Right lung (tissue), 5 donors: ENCODE data around the gene GGCT. TPM values are rescaled to one million over a fixed set of nuclear protein-coding genes. Genes with fewer than 3 reads are reported as not detected.
"Not testable (repeated sequence)": the region's sequence is repeated elsewhere in the genome, so short reads cannot be mapped to it uniquely, and the experiment has no call there.

ENCODE experiments used
- DNase-seq, 2 donors: peaks; one replicate each; pipeline ENCODE4 v3.0.0-alpha.2; 2013
- polyA plus RNA-seq, 5 donors: library from polyadenylated mRNA; unstranded; fragments of 120-200 nt; gene quantifications; one replicate each; pipeline versions ENCODE4 v1.2.1 to v1.2.3, GENCODE V29; 2013; ENCODE audit warnings: inconsistent platforms in 1 of 5, low replicate concordance in 1 of 5; ENCODE audit not compliant: insufficient read length in 5 of 5, insufficient read depth in 1 of 5

Gene GGCT
- polyA plus RNA-seq, 5 donors = 60.0 to 81.5 (median 64.9) TPM

DNA sequence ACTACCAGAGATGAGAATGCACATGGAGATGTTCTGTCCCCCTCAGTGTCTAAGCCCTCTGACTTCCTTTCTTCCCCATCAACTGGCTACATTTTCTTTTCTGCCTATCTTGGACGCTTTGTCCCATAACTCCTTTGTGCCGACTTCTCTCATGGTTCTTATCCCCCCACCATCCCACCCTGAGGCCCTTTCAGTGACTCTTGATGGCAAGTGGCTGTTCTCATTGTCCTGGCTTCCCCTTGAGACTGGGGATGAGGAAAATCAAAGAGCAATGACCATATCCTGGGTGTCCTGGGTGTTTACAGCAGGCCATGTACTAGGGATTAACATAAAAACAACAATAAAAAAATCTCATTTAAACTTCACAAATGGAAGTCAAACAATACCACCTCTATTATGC is 18.8 kb upstream of the GGCT start:
- DNase-seq = no peak

DNA sequence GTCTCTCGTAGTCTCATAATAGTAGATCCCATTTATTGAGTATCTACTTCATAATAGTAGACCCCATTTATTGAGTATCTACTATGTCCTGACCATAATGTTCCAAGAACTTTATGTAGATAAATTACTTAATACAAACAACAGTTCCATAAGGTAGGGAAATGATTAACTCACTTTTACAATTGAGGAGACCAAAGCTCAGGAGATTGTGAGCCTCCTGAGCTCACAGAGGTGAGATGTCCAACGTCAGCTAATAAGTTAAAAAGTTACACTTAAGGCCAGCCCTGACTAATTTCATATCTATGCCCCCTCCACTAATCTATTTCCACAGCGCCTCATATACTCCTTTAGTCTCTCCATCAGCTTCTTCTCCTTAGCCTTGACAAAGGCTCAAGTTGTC is 17.5 kb upstream of the GGCT start:
- no peak for DNase-seq

DNA sequence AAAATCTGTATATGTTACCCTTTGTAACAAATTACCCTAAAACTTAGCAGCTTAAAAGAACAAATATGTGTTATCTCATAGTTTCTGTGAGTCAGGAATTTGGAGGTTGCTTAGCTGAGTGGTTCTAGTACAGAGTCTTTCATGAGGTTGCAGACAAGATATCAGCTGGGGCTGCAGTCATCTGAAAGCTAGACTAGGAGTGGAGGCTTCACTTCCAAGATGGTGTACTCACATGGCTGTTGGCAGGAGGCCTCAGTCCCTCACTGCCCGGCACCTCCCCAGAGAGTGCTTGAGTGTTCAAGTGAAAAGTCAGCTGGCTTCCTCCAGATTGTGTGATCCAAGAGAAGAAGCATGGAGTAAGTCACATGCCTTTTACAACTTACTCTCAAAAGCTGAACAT is 16.9 kb upstream of the GGCT start:
- DNase-seq = no peak

DNA sequence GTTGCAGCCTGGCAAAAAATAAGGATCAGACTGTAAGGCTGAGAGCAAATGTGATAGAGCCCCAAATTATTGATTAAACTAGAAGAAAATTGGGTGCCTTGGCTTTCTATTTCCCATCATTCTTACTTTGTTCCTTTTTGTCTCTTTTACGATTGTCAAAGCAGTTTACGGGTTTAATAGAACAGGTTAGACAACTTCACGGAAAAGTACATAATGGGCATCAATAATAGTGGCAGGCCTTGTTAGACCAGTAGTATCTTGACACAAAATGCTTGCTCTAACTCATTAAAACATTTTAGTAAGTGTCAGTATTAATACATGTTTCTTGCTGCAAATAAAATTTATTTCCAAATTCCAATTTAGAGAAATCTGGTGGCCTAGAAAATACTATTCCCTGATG is 14.5 kb upstream of the GGCT start:
- DNase-seq = no peak

DNA sequence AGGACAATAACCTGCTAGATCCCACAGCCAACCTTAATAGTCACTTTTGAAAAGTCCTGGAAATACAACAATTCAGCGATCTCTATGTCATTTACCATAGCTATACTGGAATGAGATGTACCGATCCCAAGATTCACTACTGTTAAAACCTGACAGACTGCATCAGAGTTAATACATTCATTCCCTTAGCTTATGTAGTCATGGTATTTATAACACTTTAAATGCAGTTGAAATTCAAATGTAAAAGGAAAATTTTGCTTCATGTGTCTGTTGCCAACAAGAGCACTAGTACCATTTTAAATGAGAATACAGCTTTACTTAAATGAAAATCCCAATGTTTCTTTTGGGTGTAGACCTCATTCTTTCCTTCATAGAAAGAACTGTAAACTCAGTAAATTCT is 11.1 kb upstream of the GGCT start:
- no peak for DNase-seq

DNA sequence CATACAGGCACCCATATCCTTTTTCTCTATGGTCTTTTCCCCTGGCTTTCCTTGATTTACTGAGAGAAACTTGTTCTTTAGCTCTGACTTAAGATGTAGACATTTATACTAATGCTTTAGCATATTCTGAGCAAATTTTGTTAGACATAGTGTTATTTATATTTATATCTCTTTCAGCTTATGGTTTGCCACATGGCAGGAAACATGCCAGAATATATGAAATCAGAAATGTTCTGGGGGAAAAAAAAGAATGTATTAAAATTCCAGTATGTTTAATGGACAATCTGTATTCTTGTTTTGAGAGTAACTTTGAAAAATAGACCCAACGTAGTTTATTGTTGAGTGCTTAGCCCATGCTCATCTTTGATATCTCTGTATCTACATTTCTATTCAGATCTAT is 10.1 kb upstream of the GGCT start:
- DNase-seq = no peak

DNA sequence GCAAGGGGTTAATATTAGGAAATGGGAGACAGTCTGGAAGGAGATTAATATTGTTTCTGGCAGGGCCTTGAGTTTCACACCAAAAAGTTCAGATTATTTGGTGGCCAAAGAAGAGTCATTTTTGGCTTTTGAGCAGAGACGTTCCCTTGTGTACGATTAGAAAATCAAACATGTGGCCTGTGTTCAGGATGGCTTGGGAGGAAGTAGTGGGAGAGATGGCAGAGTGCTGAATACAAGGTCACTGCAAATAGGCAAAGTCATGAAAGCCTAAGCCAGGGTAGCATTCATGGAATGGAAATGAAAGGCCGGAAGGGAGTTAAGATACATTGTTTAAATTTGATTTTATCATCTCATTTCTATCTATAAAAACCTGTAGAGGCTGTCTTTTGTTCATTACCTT is 9.5 kb upstream of the GGCT start:
- no peak for DNase-seq

DNA sequence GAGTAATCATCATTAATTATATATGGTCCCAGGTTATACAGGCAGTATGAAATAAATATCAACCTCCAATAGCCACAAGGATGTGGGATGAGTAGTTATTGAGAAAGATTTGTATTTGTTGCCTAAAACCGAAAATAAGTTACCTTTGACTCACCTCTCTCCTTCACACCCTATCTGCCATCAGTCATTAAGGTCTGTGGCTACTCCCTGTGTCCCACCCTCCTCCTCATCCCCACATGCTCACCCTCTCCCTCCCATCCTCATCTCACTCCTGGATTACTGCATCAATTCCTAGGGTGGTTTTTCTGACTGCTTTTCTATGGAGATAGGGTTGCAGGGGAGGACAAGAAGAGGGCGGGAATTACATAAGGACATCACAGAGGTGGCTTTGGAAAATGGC is 9.1 kb upstream of the GGCT start:
- DNase-seq = no peak

DNA sequence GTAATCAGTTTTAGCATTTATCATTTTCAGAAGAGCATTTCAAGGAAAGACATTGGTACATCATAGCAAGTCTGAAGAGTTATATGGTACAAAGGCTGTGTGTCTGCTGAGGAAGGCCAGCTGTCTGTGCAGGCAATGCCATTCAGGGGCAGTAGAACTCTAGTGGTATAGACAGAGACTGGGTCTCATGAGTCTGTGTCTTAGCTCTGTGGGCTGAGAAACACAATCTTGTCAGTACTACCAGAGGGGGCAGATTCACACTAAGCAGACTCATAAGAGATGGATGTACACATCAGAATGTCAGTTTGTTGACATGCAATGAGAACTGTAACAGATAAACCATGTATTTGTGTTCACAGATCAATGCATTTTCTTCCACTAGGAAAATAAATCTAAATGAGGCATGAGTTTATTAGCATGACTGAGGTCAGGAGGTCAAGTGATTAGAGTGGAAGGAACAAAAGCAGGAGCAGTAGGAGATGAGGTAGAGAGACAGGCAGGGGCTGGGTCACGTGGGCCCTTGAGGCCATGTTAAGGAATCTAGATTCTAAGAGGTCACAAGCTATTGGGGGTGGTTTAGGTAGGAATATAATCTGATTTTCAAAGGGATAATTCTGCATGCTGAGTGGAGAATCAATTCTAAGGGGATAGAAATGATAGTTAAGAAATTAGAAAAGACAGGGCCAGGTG is 7.5 kb upstream of the GGCT start:
- no peak for DNase-seq

DNA sequence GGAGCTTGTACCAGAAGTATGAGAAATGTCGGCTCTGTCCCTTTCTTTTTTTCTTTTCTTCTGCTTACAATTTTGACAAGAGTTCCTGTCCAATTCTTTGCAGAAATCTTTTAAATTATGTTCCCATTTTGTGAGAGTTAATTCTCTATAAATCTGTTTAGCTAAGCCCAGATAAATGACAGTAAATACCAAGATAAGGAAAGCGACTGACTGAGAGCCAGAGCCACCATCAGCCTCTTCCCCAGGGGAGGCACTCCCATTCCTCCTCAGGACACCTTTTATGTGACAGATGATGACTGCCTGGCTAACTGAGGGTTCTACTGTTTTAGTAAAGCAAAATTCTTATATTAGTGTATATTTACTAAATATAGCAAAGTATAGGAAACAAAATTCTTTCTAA is 6.9 kb upstream of the GGCT start:
- DNase-seq = no peak

DNA sequence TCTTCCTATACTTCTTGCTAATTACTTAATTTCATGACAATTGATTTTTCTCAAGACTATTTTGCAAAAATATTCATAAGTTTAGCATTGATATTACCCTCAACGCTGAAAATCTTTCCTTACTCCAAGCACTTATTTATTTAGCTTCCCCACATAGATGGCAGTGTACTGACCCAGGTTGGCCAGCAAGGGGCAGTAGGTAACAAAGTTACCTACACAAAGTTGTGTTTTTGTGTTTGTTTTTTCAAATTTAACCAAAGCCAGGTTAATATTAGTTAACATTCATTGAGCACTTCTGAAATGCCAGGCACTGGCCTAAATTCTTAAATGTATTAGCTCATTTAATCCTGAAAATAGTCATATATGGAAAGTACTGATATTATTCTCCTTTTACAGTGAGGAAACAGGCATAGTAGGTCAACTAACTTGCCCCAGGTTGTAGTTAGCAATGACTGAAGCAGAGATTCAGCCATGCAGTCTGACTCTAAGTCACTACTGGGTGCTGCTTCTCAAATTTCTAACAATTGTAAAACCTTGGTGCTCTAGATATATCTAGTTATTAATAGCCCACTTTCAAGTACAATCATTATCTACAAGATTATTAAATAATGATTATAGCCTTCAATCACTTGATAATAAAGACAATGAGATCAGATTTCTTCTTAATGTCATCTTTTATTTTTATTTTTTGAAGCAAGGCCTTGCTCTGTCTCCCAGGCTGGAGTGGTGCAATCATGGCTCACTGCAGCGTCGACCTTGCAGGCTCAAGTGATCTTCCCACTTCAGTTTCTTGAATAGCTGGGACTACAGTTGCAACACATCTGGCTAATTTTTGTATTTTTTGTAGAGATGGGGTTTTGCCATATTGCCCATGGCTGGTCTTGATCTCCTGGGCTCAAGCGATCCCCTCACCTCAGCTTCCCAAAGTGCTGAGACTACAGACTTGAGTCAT is 5.8 kb upstream of the GGCT start:
- no peak for DNase-seq

DNA sequence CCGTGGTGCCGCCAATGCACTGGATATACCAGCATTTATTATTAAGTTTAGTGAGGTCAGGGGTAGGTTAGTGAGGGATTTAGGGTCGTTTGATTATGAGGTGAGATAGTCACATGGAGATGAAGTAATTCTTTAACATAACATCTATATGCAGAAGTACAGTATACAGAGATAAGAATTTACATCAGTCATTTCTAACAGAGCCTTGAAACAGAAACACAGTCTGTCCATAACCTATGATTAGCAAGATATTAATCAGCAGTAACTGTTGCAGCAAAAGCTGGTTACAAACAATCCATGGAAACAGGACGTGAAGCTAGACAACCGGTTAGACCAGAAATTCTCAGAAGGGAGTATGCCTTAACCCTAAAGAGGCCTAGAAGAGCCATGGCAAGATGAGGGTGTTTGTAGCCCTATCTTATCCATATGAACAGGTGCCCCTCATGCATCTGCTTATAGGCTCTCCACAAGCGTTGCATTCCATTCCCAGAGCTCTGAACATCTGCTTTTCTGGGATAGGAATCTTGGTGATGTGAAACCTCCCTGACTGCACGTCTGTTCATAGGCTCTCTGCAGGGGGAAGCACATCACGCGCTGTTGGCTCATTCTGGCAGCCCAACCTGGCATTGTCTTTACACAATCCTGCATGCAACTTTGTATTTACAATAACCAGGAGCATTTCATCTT is 4.7 kb upstream of the GGCT start:
- DNase-seq = not testable (repeated sequence)

DNA sequence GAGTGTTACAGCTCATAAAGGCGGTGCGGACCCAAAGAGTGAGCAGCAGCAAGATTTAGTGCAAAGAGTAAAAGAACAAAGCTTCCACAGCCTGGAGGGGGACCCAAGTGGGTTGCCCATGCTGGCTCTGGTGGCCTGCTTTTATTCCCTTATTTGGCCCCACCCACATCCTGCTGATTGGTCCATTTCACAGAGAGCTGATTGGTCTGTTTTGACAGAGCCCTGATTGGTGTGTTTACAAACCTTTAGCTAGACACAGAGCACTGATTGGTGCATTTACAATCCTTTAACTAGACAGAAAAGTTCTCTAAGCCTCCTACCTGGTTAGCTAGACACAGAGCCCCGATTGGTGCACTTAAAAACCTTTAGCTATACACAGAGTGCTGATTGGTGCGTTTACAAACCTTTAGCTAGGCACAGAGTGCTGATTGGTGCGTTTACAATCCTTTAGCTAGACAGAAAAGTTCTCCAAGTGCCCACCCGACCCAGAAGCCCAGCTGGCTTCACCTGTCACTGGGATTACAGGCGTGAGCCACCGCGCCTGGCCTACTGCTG is 2.8 kb upstream of the GGCT start:
- not testable (repeated sequence) for DNase-seq

DNA sequence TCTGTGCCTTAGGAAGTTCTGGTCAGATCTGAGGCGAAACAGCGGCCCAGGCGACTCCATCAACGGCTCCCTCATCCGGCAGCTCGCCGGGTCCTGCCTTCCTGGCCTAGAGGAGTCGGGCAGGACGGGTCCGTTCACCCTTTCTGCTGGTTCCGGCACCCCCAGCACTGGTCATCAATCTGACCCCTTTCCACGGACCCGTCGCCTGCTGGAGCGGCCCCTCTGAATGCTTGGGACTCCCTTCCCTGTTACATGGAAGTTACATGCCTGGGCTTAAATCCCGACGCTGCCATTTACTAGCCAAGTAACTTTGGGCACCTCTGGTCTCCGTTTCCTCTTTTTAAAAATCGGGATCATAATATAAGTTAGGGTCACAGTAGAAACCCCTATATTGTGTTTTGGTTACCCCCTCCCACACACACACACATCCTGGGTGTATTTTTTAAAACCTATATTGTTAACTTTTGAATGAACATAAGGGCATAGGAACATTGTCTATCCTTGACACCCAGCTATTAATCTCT is 607 bp upstream of the GGCT start:
- no peak for DNase-seq

DNA sequence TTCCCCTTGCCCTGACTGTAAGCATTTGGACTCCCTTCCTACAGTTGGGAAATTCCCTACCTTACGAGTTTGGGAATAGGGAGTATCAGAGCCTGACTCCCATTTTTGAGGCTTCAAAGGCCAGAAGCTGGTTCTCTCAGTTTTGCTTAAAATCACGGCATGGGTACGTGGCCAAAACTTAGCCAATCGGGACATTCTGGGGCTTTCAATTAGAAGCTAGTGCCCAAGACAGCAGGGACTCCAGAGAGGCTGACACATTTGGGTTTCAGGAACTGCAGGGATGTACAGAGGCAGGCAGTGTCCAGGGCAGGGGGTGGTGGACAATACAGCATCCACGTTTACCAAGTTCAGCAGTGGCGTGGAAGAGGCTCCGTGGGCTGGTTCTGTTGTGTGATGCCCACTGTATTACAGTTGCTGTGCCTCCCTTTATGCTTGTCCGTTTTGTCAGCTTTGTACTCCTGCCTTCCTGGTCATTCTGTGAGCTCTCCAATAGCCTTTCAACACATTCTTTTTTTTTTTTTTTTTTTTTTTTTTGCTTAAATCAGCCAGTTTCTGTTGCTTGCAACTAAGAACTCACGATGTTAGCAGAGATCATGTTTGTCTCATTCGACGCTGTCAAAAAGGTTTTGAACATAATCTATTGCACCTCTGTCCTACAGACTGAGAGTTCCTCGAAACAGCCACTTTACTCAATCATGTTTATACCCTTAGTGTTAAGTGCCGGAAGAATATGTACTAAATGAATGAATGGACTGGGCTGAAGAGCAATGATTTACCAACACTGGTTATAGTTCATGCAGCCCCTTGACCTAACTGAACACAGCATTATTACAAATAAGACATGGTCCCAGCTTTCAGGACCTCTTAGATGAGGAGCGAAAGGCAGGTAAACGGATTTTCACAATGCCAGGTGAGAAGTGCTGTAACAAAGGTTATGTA is 1.1 kb downstream of the GGCT start:
- no peak for DNase-seq

DNA sequence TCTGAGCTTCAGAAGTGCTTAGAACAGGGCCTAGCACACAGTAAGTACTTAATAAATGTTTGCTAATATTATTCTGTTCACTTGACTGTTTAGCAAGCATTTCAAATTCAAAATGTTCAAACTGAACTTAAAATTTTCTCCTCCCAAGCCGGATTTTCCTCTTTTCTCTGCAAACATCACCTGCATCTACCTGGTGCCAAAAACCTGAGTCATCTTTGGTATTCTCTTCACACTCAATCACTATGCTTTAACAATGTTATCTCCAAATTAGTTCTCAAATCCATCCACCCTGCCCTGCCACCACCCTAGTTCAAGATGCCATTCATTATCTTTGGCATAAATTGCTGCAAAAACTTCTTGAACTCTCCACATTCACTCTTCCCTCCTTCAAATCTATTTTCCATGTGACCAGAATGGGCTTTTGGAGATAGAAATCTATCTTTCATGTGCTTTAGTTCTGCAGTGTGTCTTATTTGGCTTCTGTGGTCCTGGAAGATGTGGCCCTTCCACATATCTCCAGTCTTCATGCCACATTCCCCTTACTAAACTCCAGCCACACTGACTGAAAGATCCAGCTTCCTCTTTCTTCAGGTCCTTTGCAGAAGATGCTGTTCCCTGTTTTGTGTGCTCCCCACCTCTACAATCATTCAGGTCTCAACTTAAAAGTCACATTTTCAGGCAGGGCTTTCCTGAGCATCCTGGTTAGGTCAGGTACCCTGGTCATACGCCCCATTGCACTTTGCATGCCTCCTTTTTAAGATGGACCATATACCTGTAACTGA is 2.0 kb downstream of the GGCT start:
- DNase-seq = no peak

DNA sequence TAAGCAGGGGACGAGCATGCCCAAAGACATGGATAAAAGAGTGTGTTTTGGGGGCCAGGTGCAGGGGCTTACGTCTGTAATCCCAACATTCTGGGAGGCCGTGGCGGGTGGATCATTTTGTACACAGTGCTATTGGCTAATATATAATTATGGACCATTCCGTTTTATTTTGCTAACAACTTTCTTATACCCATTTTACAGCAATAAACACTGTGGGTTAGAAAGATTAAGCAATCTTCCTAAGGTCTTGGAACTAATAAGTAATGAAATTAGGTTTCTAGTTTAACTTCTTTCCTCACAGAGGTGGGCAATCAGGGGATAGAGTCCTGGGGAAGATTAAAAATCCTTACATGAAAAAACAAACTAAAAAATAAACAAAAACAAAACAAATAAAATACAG is 3.4 kb downstream of the GGCT start:
- no peak for DNase-seq

DNA sequence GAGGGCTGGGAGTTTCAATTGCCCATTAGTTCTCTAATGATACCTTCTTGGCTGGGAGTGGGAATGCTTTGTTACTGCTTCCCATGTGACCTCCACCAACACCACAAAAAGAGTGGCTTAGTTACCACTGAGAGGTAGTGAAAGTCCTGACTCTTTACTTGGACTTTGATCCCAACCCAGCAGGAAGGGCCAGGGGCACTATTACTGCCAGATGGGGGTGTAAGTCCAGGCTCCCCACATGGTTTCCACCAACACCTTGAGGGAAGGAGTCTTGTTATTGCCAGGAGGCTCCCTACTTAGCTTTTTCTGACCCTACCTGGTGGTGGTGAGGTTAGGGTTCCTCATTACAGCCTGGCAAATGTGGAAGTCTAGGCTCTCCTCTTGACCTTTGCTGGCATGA is 11.4 kb downstream of the GGCT start:
- no peak for DNase-seq

DNA sequence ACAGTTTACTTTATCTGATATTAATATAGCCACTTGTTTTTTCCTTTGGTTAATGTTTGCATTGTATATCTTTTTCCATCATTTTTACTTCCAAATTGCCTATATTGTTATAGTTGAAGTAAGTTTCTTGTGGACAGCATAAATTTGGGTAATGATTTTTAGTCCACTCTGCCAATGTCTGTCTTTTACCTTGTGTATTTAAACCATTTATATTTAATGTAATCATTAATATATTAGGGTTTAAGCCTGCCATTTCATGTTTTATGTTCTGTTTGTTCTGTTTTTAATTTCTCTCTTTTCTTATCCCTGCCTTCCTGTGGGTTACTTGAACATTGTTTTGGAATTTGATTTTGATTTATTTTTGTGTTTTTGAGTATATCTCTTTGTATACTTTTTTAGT is 13.2 kb downstream of the GGCT start:
- no peak for DNase-seq

DNA sequence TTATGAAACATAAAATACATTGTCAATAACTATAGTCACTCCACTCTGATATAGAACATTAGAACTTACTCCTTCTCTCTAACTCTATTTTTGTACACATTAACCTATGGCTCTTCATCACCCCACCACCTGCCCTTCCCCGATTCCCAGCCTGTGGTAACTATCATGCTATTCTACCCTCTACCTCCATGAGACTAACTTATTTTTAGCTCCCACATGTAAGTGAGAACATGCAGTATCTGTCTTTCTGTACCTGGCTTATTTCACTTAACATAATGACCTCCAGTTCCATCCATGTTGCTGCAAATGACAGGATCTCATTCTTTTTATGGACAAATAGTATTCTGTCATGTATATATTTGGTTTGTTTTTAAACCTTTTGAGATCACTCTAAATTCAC is 17.3 kb downstream of the GGCT start:
- no peak for DNase-seq
